H1 (cell line): ENCODE measurements around the gene SOX8. TPM values are rescaled to one million over a fixed set of nuclear protein-coding genes. Genes with fewer than 3 reads are reported as not detected.
A peak's percentile ranks its signal among the peaks of the same experiment; 100 is the strongest.

Experiments
- CTCF ChIA-PET: fragments of 300-600 bp; sonication (Branson Sonifier 250); formaldehyde crosslinking; loops from one replicate; lab custom pipeline; 2021; ENCODE audit not compliant: partially characterized antibody; lab: Charles Lee
- POLR2A ChIA-PET: fragments of 300-600 bp; sonication (Branson Sonifier 250); formaldehyde crosslinking; loops from one replicate; lab custom pipeline; 2021; ENCODE audit warnings: inconsistent platforms; ENCODE audit not compliant: partially characterized antibody; lab: Charles Lee
- DNase-seq, 2 experiments: peaks; one replicate each; pipeline versions ENCODE4 v3.0.0 to v3.0.0-alpha.2; 2010 to 2022; ENCODE audit warnings: low spot score in 2 of 2, low read depth in 1 of 2, mixed read lengths in 1 of 2
- FAIRE-seq: peaks from 2 replicates; lab custom pipeline; 2011; peaks lifted over from hg19 to GRCh38; lab: Jason Lieb, UNC
- H2AFZ ChIP-seq: 2 replicates; pipeline ENCODE4 v1.8.1; 2012; ENCODE audit warnings: low read length, inconsistent platforms
- H2AK5ac ChIP-seq: 2 replicates; pipeline ENCODE4 v1.6.1; 2013; ENCODE audit warnings: low read depth, low read length
- H2BK120ac ChIP-seq: replicated peaks from 2 replicates; pipeline ENCODE3; 2013; ENCODE audit warnings: low read depth, low read length, inconsistent platforms
- H2BK12ac ChIP-seq: 2 replicates; pipeline ENCODE4 v1.6.1; 2013; ENCODE audit warnings: low read depth, low read length
- H2BK15ac ChIP-seq: 2 replicates; pipeline ENCODE4 v1.6.1; 2013; ENCODE audit warnings: low read length
- H2BK20ac ChIP-seq: 2 replicates; pipeline ENCODE4 v1.6.1; 2013; ENCODE audit warnings: low read length
- H2BK5ac ChIP-seq: 2 replicates; pipeline ENCODE4 v1.6.1; 2013; ENCODE audit warnings: low read depth, low read length
- H3K14ac ChIP-seq: 2 replicates; pipeline ENCODE4 v1.6.1; 2013; ENCODE audit warnings: inconsistent platforms; ENCODE audit not compliant: insufficient read length
- H3K18ac ChIP-seq: 2 replicates; pipeline ENCODE4 v1.6.1; 2013; ENCODE audit warnings: low read length; ENCODE audit errors: extremely low read depth
- H3K23ac ChIP-seq: 2 replicates; pipeline ENCODE4 v1.6.1; 2013; ENCODE audit warnings: inconsistent platforms; ENCODE audit not compliant: insufficient read length
- H3K23me2 ChIP-seq: 2 replicates; pipeline ENCODE4 v1.6.1; 2013; ENCODE audit warnings: low read depth, low read length
- H3K27ac ChIP-seq: 2 replicates; pipeline ENCODE4 v1.6.1; 2011; ENCODE audit warnings: low read depth, low read length, inconsistent platforms
- H3K27me3 ChIP-seq, 4 experiments: replicated peaks in 1 of 4; 1 replicate in 1 of 4; 2 replicates in 3 of 4; pipeline versions ENCODE4 v1.6.1 to v1.8.1; 2011 to 2013; ENCODE audit warnings: low read length in 3 of 4, mild to moderate bottlenecking in 3 of 4, inconsistent platforms in 2 of 4, mixed read lengths in 2 of 4, moderate library complexity in 1 of 4; ENCODE audit not compliant: control insufficient read depth in 3 of 4, insufficient read depth in 3 of 4; ENCODE audit errors: extremely low read depth in 1 of 4
- H3K36me3 ChIP-seq, 4 experiments: 2 replicates each; pipeline versions ENCODE4 v1.6.1 to v1.8.1; 2011 to 2013; ENCODE audit warnings: mild to moderate bottlenecking in 4 of 4, low read length in 3 of 4, moderate library complexity in 2 of 4, control low read depth in 1 of 4, inconsistent platforms in 1 of 4; ENCODE audit not compliant: insufficient read depth in 4 of 4, control insufficient read depth in 2 of 4
- H3K4ac ChIP-seq: replicated peaks from 2 replicates; pipeline ENCODE3; 2013; ENCODE audit warnings: low read length, low read depth, mixed read lengths, inconsistent platforms; ENCODE audit not compliant: insufficient read length
- H3K4me1 ChIP-seq, 4 experiments: replicated peaks in 1 of 4; 1 replicate in 1 of 4; 2 replicates in 3 of 4; pipeline versions ENCODE4 v1.6.1 to v1.8.1; 2011 to 2013; ENCODE audit warnings: low read length in 3 of 4, inconsistent platforms in 2 of 4, mixed read lengths in 1 of 4; ENCODE audit not compliant: insufficient read depth in 4 of 4, control insufficient read depth in 3 of 4
- H3K4me2 ChIP-seq, 2 experiments: 2 replicates each; pipeline versions ENCODE4 v1.6.1 to v1.8.1; 2011 to 2013; ENCODE audit warnings: low read depth in 2 of 2, low read length in 2 of 2, control low read depth in 1 of 2, inconsistent platforms in 1 of 2, mild to moderate bottlenecking in 1 of 2; ENCODE audit not compliant: insufficient read depth in 1 of 2
- H3K4me3 ChIP-seq, 4 experiments: fragments of 200-600, 300-600 bp in 1 of 4; sonication (generic), shearing (Covaris generic), sonication (Bioruptor Twin) in 1 of 4; 2 replicates each; pipeline versions ENCODE4 v1.5.1 to v1.8.1; 2011 to 2016; ENCODE audit warnings: low read length in 4 of 4, low read depth in 3 of 4, control low read depth in 2 of 4, inconsistent platforms in 2 of 4, mild to moderate bottlenecking in 2 of 4, mixed read lengths in 1 of 4, moderate library complexity in 1 of 4; ENCODE audit not compliant: insufficient read depth in 2 of 4; ENCODE audit errors: extremely low read depth in 1 of 4
- H3K56ac ChIP-seq: replicated peaks from 2 replicates; pipeline ENCODE3; 2013; ENCODE audit warnings: low read depth, mild to moderate bottlenecking, mixed read lengths, low read length, inconsistent platforms; ENCODE audit not compliant: insufficient read length
- H3K79me1 ChIP-seq: 2 replicates; pipeline ENCODE4 v1.6.1; 2013; ENCODE audit warnings: low read depth, low read length, control low read depth
- H3K79me2 ChIP-seq, 2 experiments: 2 replicates each; pipeline versions ENCODE4 v1.6.1 to v1.8.1; 2012 to 2013; ENCODE audit warnings: low read length in 2 of 2, mild to moderate bottlenecking in 2 of 2, inconsistent platforms in 1 of 2; ENCODE audit not compliant: insufficient read depth in 2 of 2, control insufficient read depth in 1 of 2
- H3K9ac ChIP-seq, 4 experiments: replicated peaks in 1 of 4; 1 replicate in 1 of 4; 2 replicates in 3 of 4; pipeline versions ENCODE4 v1.6.1 to v1.8.1; 2011 to 2013; ENCODE audit warnings: low read depth in 3 of 4, low read length in 3 of 4, control low read depth in 2 of 4, mild to moderate bottlenecking in 2 of 4, moderate library complexity in 2 of 4, inconsistent platforms in 1 of 4; ENCODE audit errors: extremely low read depth in 1 of 4
- H3K9me3 ChIP-seq, 2 experiments: 2 replicates each; pipeline versions ENCODE4 v1.6.1 to v1.8.1; 2012 to 2013; ENCODE audit warnings: mild to moderate bottlenecking in 2 of 2, moderate library complexity in 2 of 2, control low read depth in 1 of 2, inconsistent platforms in 1 of 2, low read depth in 1 of 2, low read length in 1 of 2, mixed read lengths in 1 of 2; ENCODE audit not compliant: insufficient read depth in 2 of 2
- H4K20me1 ChIP-seq, 2 experiments: replicated peaks in 1 of 2; 2 replicates each; pipeline versions ENCODE3 to v1.8.1; 2011 to 2013; ENCODE audit warnings: inconsistent platforms in 2 of 2, low read length in 2 of 2, mild to moderate bottlenecking in 1 of 2; ENCODE audit not compliant: insufficient read depth in 2 of 2, control insufficient read depth in 1 of 2
- H4K5ac ChIP-seq: 2 replicates; pipeline ENCODE4 v1.6.1; 2013; ENCODE audit warnings: low read length, low read depth, mixed read lengths, inconsistent platforms; ENCODE audit not compliant: insufficient read length
- H4K8ac ChIP-seq: 2 replicates; pipeline ENCODE4 v1.8.0; 2013; ENCODE audit warnings: mild to moderate bottlenecking, moderate library complexity, low read length, inconsistent platforms; ENCODE audit not compliant: insufficient read depth; ENCODE audit errors: extremely low read depth
- H4K91ac ChIP-seq: replicated peaks from 2 replicates; pipeline ENCODE3; 2013; ENCODE audit warnings: low read length, mixed read lengths, inconsistent platforms; ENCODE audit not compliant: insufficient read length
- ASH2L ChIP-seq: fragments of 200-600, 300-600 bp; sonication (generic); IDR thresholded peaks from one replicate; pipeline ENCODE4 v1.7.1; 2017; ENCODE audit warnings: low read length
- BACH1 ChIP-seq: IDR thresholded peaks from 2 replicates; pipeline ENCODE4 v1.6.1; 2012; ENCODE audit warnings: low read length, improper control_type of control experiment
- CBX5 ChIP-seq: fragments of 300-800, 300-1000 bp; sonication (generic); IDR thresholded peaks from 2 replicates; pipeline ENCODE4 v1.7.1; 2016; ENCODE audit warnings: antibody characterized with exemption, low read length, low read depth
- CEBPB ChIP-seq: IDR thresholded peaks from 2 replicates; pipeline ENCODE4 v1.6.1; 2012; ENCODE audit warnings: low read depth, low read length
- CREB1 ChIP-seq: IDR thresholded peaks from 2 replicates; pipeline ENCODE4 v1.6.1; 2012; ENCODE audit warnings: inconsistent platforms
- FOSL1 ChIP-seq: IDR thresholded peaks from 2 replicates; pipeline ENCODE4 v1.6.1; 2011; ENCODE audit warnings: mild to moderate bottlenecking, low read depth, low read length, moderate library complexity; ENCODE audit not compliant: insufficient read depth
- JUN ChIP-seq: IDR thresholded peaks from 2 replicates; pipeline ENCODE4 v1.6.1; 2011; ENCODE audit warnings: low read depth, mild to moderate bottlenecking, improper control_type of control experiment, low read length
- KDM4A ChIP-seq: IDR thresholded peaks from one replicate; pipeline ENCODE4 v1.7.1; 2012; ENCODE audit warnings: low read depth, mild to moderate bottlenecking, moderate library complexity, low read length, inconsistent platforms; ENCODE audit not compliant: severe bottlenecking
- POLR2A ChIP-seq, 2 experiments: IDR thresholded peaks; 1 replicate in 1 of 2; 2 replicates in 1 of 2; pipeline ENCODE4 v1.6.1; 2011; ENCODE audit warnings: low read depth in 2 of 2, low read length in 2 of 2, mild to moderate bottlenecking in 2 of 2; ENCODE audit errors: control extremely low read depth in 1 of 2
- SIX5 ChIP-seq: IDR thresholded peaks from 2 replicates; pipeline ENCODE4 v1.6.1; 2011; ENCODE audit warnings: mild to moderate bottlenecking, low read depth, low read length
- TAF1 ChIP-seq: IDR thresholded peaks from 2 replicates; pipeline ENCODE4 v1.6.1; 2011; ENCODE audit warnings: mild to moderate bottlenecking, low read depth, low read length
- TBP ChIP-seq: IDR thresholded peaks from 2 replicates; pipeline ENCODE4 v1.6.1; 2011; ENCODE audit warnings: low read depth, low read length, improper control_type of control experiment
- TCF12 ChIP-seq: IDR thresholded peaks from 2 replicates; pipeline ENCODE4 v1.6.1; 2011; ENCODE audit warnings: low read depth, mild to moderate bottlenecking, low read length
- YY1 ChIP-seq: IDR thresholded peaks from 2 replicates; pipeline ENCODE4 v1.6.1; 2011; ENCODE audit warnings: low read depth, mild to moderate bottlenecking, low read length
- WGBS, 2 experiments: shearing (Covaris generic) in 1 of 2; methylation state at CpG; one replicate each; pipeline versions ENCODE4 v1.1.6 to v1.1.7; 2013 to 2015; ENCODE audit warnings: low lambda C conversion rate in 2 of 2, mixed read lengths in 2 of 2, inconsistent platforms in 1 of 2, low coverage in 1 of 2, missing lambda C conversion rate in 1 of 2; ENCODE audit not compliant: insufficient replicate concordance in 2 of 2, insufficient coverage in 1 of 2, insufficient read length in 1 of 2; ENCODE audit errors: extremely low coverage in 1 of 2, missing lambda C conversion rate in 1 of 2; 5-methylcytosine and 5-hydroxymethylcytosine counted together
- polyA plus RNA-seq, 7 experiments: library from polyadenylated mRNA; depleted of rRNA in 3 of 7; stranded (reverse) in 5 of 7; unstranded in 2 of 7; fragments of >200 nt in 5 of 7; fragments of 200-250 nt in 2 of 7; gene quantifications; 1 replicate in 5 of 7; 2 replicates in 1 of 7; 4 replicates in 1 of 7; pipeline versions ENCODE4 v1.2.1 to v1.2.3, GENCODE V29; 2011 to 2013; ENCODE audit warnings: missing spikeins in 2 of 7, mixed read lengths in 2 of 7
- total RNA-seq: library from RNA; stranded (reverse); fragmentation: NEBNext Ultra II Directional; extraction: Animal tissue kit (Norgen Biotek cat#: 25700); gene quantifications from 2 replicates; pipeline ENCODE4 v1.2.1, GENCODE V29; 2021
- TF ChIP-seq, protein P1 (sequence below): IDR thresholded peaks from 2 replicates; pipeline ENCODE4 v1.6.1; 2011; ENCODE audit warnings: low read depth, mild to moderate bottlenecking, low read length; ENCODE audit not compliant: insufficient read depth
- TF ChIP-seq, protein P2 (sequence below): IDR thresholded peaks from 2 replicates; pipeline ENCODE4 v1.6.1; 2012; ENCODE audit warnings: inconsistent platforms

Gene SOX8
- total and polyA plus RNA-seq, 2 of the 8 experiments (the other 6 are each of a cell fraction or from before 2014, with no cell fraction given), result 2.2 to 5.7 TPM

DNA sequence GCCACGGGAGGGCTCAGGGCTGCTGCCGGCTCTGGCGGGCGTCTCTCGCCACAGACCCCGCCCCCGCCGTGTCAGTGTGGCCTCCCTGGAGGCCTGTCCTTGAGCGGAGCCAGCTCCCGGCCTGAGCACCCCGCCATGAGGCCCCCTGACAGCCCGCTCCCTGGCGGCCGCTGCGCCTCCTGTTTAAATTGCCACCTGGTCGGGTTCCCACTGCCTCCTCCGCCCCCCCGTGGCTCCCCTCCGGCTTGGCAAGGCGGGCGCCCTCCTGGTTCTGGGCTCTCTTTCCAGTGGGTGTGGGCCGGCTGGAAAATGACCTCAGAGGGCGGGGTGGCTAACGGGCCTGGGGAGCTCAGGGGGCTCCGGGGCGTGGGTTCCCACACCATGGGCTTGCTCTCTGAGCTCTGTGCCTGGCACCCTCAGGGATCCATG, 48.9 kb downstream of the SOX8 start:
- H4K91ac ChIP-seq, result no peak overlapping the region
- H2BK15ac ChIP-seq, result no peak overlapping the region
- H2BK12ac ChIP-seq, result no peak overlapping the region
- H3K23ac ChIP-seq, result no peak overlapping the region
- no peak overlapping the region for H3K27ac ChIP-seq
- H3K56ac ChIP-seq, result no peak overlapping the region
- peaks cover 23% of the 10 kb centered on the region; the same call in 1 of the 2 replicates for H3K23me2 ChIP-seq
- no peak overlapping the region for H3K4me3 ChIP-seq
- peak overlapping the region; percentile 46; the same call in 1 of the 2 replicates for H4K8ac ChIP-seq
- ChIA-PET POLR2A (no interaction called here), CTCF (no interaction called here)
- FAIRE-seq (no peak), DNase-seq (no peak)
- no peak overlapping the region for H2BK20ac ChIP-seq
- H3K4me2 ChIP-seq, result no peak overlapping the region
- no peaks in the 10 kb centered on the region; a peak in 1 of 7 replicates for H3K4me1 ChIP-seq
- peaks cover 0 to 13% of the 10 kb centered on the region in 2 experiments for H4K20me1 ChIP-seq
- H3K79me1 ChIP-seq, result no peaks in the 10 kb centered on the region
- peaks cover 4 to 15% of the 10 kb centered on the region in 2 experiments; a peak in 3 of 4 replicates for H3K9me3 ChIP-seq
- H2BK120ac ChIP-seq, result no peak overlapping the region
- H3K4ac ChIP-seq, result no peak overlapping the region
- no peaks in the 10 kb centered on the region for H3K79me2 ChIP-seq
- no peak overlapping the region for H3K9ac ChIP-seq
- H2AFZ ChIP-seq, result no peak overlapping the region
- no peak overlapping the region for H2AK5ac ChIP-seq
- no peaks in the 10 kb centered on the region for H3K27me3 ChIP-seq
- 87% methylated on average over 18 of the region's 26 CpGs; no CpG with 5 or more reads in 1 of the 2 experiments for WGBS, 2 experiments
- H3K36me3 ChIP-seq, result no peaks in the 10 kb centered on the region
- H2BK5ac ChIP-seq, result no peak overlapping the region
- H3K14ac ChIP-seq, result no peak overlapping the region
- no peak overlapping the region for H3K18ac ChIP-seq
- no peak overlapping the region for H4K5ac ChIP-seq
- no peak for TF ChIP-seq CREB1
- TF ChIP-seq CEBPB, result no peak
- TF ChIP-seq TCF12, result no peak
- no peak for TF ChIP-seq JUN
- no peak for TF ChIP-seq TBP
- TF ChIP-seq ASH2L, result no peak
- TF ChIP-seq, protein P1, sequence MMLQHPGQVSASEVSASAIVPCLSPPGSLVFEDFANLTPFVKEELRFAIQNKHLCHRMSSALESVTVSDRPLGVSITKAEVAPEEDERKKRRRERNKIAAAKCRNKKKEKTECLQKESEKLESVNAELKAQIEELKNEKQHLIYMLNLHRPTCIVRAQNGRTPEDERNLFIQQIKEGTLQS, result no peak
- no peak for TF ChIP-seq KDM4A
- no peak for TF ChIP-seq POLR2A (IDR thresholded peaks at IDR 0.05; ENCODE audit: control extremely low read depth in 1 of 2, low read depth in 2 of 2, low read length in 2 of 2)
- TF ChIP-seq FOSL1, result no peak
- no peak for TF ChIP-seq BACH1
- no peak for TF ChIP-seq SIX5
- TF ChIP-seq, protein P2, sequence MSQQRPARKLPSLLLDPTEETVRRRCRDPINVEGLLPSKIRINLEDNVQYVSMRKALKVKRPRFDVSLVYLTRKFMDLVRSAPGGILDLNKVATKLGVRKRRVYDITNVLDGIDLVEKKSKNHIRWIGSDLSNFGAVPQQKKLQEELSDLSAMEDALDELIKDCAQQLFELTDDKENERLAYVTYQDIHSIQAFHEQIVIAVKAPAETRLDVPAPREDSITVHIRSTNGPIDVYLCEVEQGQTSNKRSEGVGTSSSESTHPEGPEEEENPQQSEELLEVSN, result no peak
- TF ChIP-seq YY1, result no peak
- TF ChIP-seq CBX5, result no peak
- TF ChIP-seq TAF1, result no peak
